HG02840 (cell line): ENCODE data around the gene SORCS3.

Experiments used
- ATAC-seq: cut with Tn5 transposase; IDR thresholded peaks from one replicate; pipeline ENCODE4 v1.9.1; 2021; ENCODE audit warnings: mild to moderate bottlenecking, moderate library complexity, moderate number of reproducible peaks; ENCODE audit not compliant: unreplicated experiment, low FRiP score

SORCS3 gene

DNA sequence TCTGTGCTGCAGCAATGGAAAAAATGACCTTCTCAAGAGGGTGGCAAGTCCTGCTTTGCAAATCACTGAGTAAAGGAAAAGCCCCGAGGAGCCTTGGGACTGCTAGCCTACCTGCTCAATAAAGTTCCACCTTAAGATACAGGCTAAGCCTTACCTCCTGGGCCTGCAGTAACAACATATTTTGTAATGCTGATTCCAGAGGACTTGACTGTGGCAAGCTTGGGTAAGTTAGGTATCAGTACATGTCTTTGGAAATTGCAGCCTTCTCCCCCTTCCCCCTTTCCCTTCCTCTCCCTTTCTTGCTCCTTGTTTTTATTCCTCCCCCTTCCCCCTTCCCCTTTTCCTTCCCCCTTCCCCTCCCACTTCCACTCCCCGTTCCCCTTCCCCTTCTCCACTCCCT is 126.2 kb downstream of the SORCS3 start:
- no peak for ATAC-seq

DNA sequence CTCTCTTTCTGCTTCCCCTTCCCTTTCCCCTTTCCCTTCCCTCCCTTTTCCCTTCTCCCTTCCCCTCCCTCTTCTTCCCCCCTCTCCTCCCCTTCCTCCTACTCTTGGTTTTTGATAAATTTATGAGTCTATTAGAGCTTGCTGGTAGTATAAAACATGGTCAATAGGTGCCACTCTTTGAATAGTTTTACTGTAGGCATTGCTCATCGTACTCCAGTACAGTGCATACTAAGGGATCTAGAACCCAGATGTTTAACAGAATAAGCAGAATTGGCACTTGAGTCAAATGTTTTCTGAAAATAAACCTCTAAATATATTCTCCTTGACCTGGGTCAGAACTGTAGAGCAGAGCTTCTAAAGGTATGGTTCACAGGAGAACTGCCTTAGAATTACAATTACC is 126.7 kb downstream of the SORCS3 start:
- ATAC-seq, result no peak

DNA sequence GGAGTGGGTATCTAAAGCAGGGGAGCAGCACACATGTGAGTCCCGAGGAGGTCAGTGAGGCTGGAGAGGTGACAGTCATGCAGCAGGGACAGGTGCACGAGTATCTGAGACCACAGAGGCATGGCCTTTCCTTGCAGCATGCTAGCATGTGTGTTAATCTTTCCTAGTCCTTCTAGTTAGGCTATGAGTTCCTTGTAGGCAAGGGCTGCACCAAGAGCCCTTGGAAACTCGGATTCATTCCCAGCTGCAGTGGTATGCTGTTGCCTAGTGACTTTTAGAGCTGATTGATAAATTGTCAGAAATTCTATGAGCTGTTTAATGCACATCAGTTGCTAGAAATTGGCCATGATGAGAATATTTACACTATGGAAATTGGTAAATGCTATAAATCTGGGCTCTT is 132.0 kb downstream of the SORCS3 start:
- ATAC-seq, result no peak

DNA sequence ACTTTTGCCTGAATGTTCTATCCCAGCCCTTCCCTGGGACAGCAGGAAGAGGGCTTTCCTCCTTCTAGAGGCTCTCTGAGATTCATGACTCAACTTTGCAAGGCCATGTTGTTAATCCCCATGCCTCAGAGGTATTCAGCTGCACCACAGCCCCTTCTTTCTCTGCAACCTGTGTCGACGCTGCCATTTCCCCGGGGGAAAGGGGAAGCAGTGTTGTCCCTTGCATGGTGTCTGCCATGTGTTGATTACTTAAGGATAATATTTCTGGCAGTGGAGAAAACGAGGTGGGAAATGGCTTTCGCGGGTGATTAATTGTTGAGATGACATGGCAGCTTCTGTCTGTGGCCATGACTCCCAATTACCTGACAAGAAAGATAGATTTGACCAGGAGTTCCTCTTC is 133.1 kb downstream of the SORCS3 start:
- no peak for ATAC-seq

DNA sequence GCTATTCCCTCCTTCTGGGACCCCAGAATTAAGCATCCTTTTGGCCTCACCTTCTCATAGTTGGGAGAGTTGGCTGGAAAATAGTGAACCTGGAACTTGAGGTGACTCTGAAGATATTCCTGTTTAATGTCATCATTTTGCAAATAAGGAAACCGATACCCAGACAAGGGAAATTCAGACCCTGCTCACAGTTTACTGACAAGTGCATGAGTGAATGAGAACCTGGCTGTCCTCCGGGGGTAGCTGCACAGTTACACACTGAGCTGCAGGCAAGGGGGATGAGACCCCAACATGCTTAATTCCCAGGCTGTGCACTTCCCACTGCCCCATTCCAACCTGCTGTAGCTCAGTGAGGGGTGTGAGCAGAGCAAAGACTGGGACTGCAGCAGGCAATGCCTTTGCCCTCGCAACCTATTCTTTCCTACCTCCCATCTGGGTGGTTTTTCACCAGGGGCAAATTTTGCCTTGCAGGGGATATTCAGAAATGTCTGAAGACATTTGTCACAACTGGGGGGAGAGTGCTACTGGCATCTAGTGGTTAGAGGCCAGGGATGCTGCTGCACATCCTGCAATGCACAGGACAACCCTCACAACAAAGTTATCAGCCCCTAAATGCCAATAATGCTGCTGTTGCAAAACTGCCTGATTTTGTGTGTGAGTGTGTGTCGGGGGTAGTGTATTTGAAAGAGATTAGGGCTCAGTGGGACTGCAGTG is 136.2 kb downstream of the SORCS3 start:
- no peak for ATAC-seq

DNA sequence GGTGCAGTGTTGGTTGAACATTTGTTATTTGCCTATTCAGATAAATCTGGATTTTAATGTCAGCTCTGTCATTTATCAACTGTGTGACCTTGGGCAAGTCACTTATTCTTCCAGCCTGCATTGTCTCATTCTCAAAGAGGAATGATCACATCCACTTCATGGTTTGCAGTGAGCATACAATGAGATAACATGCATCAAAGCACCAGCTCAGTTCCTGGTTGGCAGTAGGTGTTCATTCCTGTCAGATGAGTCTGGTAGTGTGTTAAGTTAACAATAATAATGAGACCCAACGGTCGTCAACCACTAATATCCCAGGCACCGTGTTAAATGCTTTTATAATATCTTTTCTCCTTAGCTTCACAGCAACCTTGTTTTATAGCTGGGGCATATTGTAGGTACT is 137.3 kb downstream of the SORCS3 start:
- ATAC-seq, result no peak

DNA sequence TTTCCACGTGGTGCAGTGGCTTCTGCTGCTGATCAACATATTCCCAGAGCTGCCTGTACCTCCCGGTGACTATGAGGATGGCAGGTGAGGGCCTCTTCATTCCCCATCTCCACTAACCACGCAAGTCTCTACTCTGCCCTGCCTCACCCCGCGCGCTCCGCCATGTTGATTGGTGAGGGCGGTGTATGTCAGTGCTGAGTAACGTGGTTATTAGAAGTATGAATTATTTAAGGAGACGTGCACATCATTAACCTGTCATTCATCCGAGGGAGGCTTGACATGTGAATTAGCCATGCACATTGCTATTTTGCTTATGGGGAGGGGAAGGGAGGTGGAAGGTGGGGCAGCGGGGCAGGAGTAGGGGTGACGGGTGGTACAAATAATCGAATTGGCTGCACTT is 138.6 kb downstream of the SORCS3 start:
- ATAC-seq, result no peak

DNA sequence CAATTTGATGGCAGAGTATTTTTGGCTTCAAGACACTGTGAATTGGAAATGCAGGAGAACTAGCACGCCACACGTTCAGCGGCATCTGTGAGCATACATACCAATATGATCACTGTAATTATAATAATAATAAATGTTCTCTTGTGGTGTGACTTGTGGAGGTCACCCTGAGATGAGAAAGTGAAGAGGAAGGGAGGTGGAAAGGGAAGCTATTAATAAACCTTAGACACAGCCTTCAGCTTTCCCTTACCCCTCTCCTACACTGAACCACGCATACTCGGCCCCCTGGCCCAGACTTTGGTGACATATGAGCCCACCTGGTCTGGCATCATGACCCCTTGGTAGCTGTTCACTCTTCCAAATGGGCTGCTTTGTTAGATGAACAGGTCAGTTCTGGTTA is 139.1 kb downstream of the SORCS3 start:
- no peak for ATAC-seq

DNA sequence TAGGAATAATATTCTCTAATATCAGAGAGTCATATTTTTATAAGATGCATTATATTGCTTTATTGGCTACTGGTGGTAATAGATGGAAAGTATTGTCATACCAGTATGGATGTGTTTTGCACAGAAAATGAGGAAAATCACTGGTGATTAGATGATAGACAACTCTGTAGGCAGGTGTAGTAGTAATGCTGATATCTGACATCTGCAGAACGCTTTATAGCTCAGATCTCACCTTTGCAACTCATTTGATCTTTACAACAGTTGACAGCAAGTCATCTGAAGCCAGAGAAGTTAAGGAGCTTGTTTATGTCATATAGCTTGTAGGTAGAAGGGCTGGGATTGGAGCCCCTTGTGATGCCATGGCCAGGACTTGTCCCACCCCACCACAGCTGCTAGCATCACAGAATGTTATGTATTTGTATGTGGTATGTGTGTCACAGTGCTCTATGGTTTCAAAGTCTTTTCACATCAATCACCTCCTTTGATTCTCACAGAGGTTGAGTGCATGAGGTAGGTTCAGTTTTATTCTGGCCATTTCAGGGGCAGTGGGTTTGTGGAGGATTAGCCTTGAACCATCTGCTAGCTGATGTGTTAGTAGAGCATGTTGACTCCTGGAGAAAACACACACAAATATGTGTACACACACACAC is 140.0 kb downstream of the SORCS3 start:
- ATAC-seq, result no peak

DNA sequence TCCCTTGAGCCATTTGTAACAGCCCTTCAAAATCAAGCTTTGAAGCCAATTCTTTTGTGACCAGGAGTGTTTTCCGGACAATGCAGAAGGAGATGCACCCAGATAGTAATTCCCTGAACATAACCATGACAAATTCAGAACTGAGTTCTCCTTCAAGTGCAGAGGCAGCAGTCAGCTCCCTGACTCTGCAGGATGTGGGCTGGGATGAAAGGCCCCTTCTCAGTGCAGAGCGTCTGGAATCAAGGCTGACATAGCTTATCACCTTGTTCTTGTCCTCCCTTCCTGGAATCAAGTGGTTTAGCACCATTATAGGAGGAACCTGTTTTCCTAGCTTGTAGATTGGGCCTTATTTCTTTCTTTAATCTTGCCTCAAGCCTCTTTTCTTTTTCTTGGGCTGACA is 143.4 kb downstream of the SORCS3 start:
- no peak for ATAC-seq

DNA sequence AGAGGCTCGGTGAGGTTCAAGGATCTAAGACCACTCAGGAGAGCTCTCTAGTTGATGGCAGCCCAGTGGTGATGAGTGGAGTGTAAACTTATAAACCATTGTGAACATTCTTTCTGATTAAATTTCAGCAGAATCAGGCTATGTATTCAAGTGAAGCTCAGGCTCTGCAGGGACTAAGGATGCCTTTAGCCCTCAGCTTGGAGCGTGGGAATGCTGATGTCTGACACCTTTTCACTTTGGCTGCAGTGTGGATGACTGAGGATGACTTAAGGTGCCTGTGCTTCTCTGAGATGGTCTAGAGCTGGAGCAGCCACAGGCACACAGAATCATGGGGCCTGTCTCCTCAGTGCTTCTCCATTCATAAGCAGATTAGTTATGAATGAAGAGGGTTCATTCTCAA is 150.4 kb downstream of the SORCS3 start:
- no peak for ATAC-seq

DNA sequence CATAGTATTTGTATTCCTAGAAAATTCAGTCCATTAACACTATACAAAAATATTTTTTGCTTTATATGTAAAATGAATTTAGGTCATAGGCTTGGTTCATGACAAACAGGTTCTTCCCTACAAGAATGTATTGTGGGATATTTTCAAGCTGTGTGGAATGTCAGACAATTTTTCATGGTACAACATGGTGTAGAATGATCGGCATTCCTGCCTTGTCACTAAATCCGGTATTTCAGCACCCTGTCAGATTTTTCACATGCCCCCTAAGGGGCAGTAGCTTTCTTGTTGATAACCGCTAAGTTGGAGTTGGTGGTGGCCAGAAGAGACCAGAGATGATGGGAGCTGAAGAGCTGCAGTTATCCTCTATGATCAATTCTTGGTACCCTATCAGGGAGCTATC is 154.3 kb downstream of the SORCS3 start:
- ATAC-seq, result no peak

DNA sequence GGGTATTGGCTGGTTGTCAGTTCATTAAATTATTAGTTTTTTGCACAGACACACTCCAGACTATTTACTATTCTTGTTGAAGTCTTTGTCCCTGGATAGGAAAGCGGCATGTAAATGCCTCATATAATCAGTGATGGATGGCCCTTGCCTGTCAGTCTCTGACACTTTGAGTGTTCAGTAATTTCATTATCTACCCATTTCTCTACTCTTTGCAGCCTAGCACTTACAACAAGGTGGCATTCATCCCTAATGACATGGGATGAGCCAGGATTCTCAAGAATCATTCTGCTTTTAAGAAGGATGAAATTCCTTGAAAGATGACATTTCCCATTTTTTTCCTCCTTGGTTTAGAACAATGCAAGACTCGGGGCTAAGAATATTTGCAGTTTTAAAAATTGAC is 155.7 kb downstream of the SORCS3 start:
- ATAC-seq, result no peak

DNA sequence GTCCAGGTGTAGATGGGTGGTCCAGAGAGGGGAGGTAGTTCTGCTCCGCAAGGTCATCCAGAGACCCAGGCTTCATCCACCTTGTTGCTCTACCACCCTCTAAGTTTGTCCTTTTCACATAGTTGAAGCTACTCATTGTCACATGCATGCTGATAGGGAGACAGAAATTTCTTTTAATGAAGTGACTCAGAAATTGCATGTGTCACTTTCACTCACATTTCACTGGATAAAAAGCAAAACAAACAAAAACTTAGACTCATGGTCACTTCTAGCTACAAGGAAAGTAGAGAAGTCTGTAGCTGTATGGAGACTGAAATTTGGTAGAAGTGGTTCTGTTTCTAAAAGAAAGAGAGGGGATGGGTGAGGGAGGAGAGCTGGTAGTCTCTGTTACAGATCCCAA is 161.9 kb downstream of the SORCS3 start:
- no peak for ATAC-seq

DNA sequence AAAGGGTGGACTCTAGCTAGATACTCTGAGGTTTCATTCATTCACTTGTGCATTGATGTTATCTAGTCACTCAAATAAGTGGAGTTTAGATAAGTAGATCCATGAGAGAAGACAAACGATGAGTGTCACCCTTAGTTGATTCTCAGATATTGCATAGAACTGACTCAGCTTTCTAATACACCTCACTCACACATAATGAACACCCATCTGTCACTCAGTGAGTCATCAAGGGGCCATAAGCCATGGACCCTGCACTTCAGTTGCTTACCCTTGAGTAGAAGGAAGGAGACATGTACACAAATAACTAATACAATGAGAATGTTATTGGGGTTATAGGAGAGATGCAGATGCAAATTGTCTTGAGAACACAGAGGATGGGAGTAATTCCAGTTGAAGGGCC is 163.8 kb downstream of the SORCS3 start:
- no peak for ATAC-seq

DNA sequence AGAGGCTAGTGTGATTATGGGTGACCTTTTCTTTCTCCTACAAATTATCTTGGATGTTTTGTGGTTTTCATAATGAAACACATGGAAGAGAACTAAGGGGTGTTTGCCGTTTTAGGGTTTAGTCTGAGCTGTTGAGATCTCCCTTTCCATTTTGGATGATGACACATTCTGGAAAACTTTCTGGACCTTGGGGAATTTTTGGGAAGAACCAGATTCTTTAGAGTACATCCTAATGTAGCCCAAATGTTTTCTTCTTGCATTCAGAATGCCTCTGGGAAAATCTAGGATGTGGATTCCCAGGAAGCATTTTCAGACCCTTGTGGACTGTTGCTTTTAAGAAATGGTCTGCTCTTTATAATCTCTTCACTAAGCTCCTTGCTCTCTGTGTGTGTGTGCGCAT is 165.7 kb downstream of the SORCS3 start:
- ATAC-seq, result no peak

DNA sequence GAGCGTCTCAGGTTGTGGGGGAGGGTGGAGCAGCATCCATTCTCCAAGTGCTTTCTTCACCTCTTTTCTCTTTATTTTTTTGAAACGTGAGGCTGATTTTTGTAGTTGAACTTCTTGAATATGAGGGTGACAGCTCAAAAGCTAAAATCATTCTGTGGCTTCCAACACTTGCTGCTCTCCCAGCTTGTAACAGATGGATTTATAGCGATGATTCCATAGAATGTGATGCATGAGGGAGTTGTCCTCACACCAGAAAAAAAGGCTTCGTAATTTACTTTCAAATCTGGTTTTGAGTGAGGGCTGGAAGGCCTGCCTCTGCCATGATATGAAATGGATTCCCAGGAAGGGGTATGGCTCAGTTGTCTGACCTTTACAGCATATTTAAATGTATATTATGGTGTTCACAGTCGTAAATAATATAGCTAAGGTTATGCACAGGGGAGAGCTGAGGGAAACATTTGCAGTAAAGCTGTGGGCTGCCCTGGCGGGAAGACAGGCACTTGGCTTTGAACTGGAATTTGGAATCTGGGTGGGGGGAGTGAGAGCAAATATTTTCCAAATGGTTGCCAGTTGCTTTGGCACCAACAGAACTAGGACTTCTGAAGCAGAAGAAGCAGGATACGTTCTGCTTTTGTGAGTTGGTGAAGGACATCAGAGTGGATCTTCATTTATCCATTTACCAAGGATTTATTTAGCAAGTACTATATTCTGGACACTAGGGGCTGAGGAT is 166.7 kb downstream of the SORCS3 start:
- ATAC-seq, result no peak

DNA sequence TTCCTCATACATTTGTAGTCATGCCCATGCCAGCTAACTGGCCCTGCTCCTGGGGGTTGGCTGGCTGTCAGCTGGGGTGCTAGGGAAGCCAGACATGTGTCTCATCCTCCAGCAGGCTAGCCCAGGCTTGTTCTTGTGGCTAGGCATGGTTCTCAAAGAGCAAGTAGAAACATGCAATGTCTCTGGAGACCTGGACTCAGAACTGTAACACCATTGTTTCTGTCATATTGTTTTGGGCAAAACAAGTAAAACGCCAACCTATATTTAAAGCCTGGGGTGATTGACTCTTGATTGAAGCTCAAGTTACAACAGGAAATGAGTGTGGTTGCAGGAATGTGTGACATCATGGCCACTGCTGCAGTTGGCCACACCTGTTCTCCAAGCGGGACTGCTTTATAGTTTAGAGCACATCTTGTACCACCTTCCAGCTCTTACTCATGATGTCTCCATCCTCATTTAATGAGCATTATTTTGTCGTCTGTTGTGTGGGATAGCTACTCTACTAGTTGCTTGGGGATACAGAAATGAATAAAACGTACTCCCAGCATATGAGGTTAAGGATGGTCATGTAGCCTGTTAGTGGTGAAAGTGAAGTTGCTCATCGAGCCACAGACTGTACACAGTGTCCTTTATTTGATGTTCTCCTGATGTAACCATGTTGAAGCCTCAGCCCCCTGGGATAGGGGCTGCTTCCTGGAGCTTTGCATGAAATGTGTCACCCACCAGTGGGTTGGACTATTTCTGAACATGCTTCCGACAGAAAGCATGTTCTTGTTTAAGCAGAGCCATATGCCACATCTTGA is 168.4 kb downstream of the SORCS3 start:
- peak; percentile 86 for ATAC-seq

DNA sequence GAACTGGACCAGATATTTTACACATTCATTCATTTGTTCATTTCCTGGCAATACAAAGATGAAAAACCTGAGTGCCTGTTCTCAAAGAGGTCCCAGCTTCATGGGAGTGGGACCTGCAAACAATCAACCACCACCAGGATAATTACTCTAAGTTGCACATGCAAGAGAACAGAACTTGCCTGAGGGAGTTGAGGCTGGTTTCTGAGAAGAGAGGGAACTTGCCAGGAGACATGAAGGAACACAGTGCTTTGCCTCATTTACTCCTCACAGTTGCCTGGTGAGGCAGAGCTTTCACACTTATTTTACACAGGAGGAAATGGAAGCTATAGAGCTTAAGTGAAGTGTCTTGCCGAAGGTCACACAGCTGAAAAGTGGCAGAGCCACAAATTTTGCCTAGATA is 170.1 kb downstream of the SORCS3 start:
- no peak for ATAC-seq

DNA sequence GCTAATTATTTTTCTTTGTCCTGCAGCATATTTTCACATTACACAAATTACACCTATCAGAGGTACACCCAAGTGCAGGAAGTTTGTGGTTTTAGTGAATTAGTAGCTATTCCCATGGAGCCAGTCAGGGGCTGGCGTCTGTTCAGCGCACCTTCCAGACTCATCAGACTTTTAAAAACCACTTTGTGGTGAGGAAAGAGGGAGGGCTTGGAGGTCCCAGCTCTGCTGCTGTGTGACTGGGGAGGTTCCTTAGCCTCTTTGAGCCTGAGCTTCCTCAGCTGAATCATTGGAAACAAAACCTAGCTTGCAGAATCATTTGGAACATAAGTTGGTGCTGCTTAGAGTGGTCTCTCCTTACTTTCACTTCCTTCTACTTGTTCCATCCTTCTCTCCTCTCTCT is 175.4 kb downstream of the SORCS3 start:
- ATAC-seq, result no peak

DNA sequence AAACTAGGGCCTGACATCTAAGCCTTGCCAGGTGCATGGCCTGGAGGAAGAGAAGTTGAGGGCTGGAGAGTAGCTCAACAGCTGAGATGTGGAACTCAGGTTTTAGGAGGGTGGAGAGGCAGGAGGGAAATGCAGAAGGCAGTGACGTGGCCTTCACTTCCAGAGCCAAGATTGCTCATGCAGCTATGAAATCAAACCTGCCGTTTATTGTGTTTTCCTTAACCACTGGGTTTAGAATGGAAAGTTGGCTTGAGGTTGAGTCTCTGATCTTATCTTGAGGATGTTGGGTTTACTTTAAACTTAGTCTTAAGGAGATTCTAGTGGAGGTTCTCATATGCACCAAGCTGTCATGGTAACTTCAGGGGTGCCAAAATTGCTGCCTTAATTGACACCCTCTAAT is 178.6 kb downstream of the SORCS3 start:
- no peak for ATAC-seq
